ENCODE data around the gene AKT2.

- TF ChIP-seq CTCF (IDR thresholded peaks at IDR 0.05) (no peak), POLR2AphosphoS5 (IDR thresholded peaks at IDR 0.05) (no peak), POLR2A (IDR thresholded peaks at IDR 0.05) (no peak)
Measured at GRCh38 chr19:40249201-40249600, 35.9 kb downstream of the AKT2 start.

Data from breast epithelium (tissue), 3 donors.